Kidney (tissue), 14 donors: ENCODE data around the gene TRAPPC6A. TPM values are rescaled to one million over a fixed set of nuclear protein-coding genes. Genes with fewer than 3 reads are reported as not detected.
A peak's percentile ranks its signal among the peaks of the same experiment; 100 is the strongest.

ENCODE experiments used
- DNase-seq, 5 donors: peaks; one replicate each; pipeline ENCODE4 v3.0.0-alpha.2; 2013 to 2020
- FAIRE-seq: peaks from 2 replicates; lab custom pipeline; 2012; peaks lifted over from hg19 to GRCh38; lab: Jason Lieb, UNC
- H3K27ac ChIP-seq, 2 donors: one replicate each; pipeline ENCODE4 v1.7.0; 2013; ENCODE audit warnings: low read depth in 2 of 2, low read length in 2 of 2, inconsistent platforms in 1 of 2
- H3K27me3 ChIP-seq: one replicate; pipeline ENCODE4 v1.7.1; 2013; ENCODE audit warnings: low read length, inconsistent platforms; ENCODE audit not compliant: control insufficient read depth, insufficient read depth
- H3K36me3 ChIP-seq, 3 donors: one replicate each; pipeline versions ENCODE4 v1.7.0 to v1.7.1; 2013; ENCODE audit warnings: low read length in 3 of 3, control low read depth in 1 of 3, inconsistent platforms in 1 of 3; ENCODE audit not compliant: insufficient read depth in 3 of 3, control insufficient read depth in 2 of 3
- H3K4me1 ChIP-seq, 3 donors: one replicate each; pipeline versions ENCODE4 v1.7.0 to v1.7.1; 2013; ENCODE audit warnings: low read length in 3 of 3, inconsistent platforms in 1 of 3, low read depth in 1 of 3; ENCODE audit not compliant: control insufficient read depth in 2 of 3, insufficient read depth in 2 of 3
- H3K4me3 ChIP-seq, 3 donors: one replicate each; pipeline versions ENCODE4 v1.7.0 to v1.8.1; 2013; ENCODE audit warnings: low read length in 3 of 3, control low read depth in 1 of 3, inconsistent platforms in 1 of 3
- H3K9ac ChIP-seq, 3 donors: one replicate each; pipeline versions ENCODE4 v1.7.0 to v1.7.1; 2013; ENCODE audit warnings: low read length in 3 of 3, control low read depth in 1 of 3, inconsistent platforms in 1 of 3
- H3K9me3 ChIP-seq, 3 donors: one replicate each; pipeline versions ENCODE4 v1.7.0 to v1.7.1; 2013; ENCODE audit warnings: low read length in 3 of 3, control low read depth in 1 of 3, inconsistent platforms in 1 of 3; ENCODE audit not compliant: control insufficient read depth in 2 of 3, insufficient read depth in 1 of 3
- CTCF ChIP-seq: IDR thresholded peaks from 3 replicates; pipeline ENCODE4 v1.5.1; 2012; ENCODE audit warnings: mild to moderate bottlenecking, moderate library complexity, borderline replicate concordance; ENCODE audit not compliant: insufficient read depth; ENCODE audit errors: extremely low read depth
- intact Hi-C: fragments of 100-400 bp; cut with DNase I; formaldehyde crosslinking; loops from one replicate; pipeline ENCODE4 v1.11.1; 2022
- polyA plus RNA-seq: library from polyadenylated mRNA; stranded (reverse); fragments of 350-450 nt; fragmentation: Illumina TruSeq; extraction: RNeasy Lipid Tissue Mini Kit (QIAGEN cat#74804); gene quantifications from one replicate; pipeline ENCODE4 v1.2.3, GENCODE V29; 2014; ENCODE audit warnings: low read depth, low replicate concordance; ENCODE audit not compliant: insufficient read depth
- total RNA-seq: library from RNA; stranded (reverse); fragmentation: NEBNext Ultra II Directional; extraction: Animal tissue kit (Norgen Biotek cat#: 25700); gene quantifications from one replicate; pipeline ENCODE4 v1.2.1, GENCODE V29; 2021
- donor health status: control.
- donor health status: control.
- donor health status: control.
- donor health status: control.
- donor health status: control.
- donor health status: DM: yes; HTN: yes; CAD: no.
- donor health status: Normal renal cell carcinoma (clear cell type).

TRAPPC6A gene
- total and polyA plus RNA-seq, 2 donors from 2014 or later: 37.2 to 123 TPM

- H3K27ac ChIP-seq: no peak overlapping the region
- no peak overlapping the region for H3K9ac ChIP-seq
- H3K36me3 ChIP-seq: no peaks in the 10 kb centered on the region
- FAIRE-seq (no peak), DNase-seq (peak in 1 of 5 donors; percentile 61)
- TF ChIP-seq CTCF: no peak
- peaks cover 0 to 3% (median 0%) of the 10 kb centered on the region in 3 donors for H3K4me1 ChIP-seq
- peaks cover 7% of the 10 kb centered on the region for H3K27me3 ChIP-seq
- no peaks in the 10 kb centered on the region for H3K9me3 ChIP-seq
- intact Hi-C loops: no loop called here
- no peak overlapping the region for H3K4me3 ChIP-seq
Observed at GRCh38 chr19:45158503-45159209, 19.4 kb downstream of the TRAPPC6A start.

GRCh38 chr19:45156751-45157150, 21.3 kb downstream of the TRAPPC6A start:
- no peak overlapping the region for H3K27ac ChIP-seq
- H3K36me3 ChIP-seq: no peaks in the 10 kb centered on the region
- intact Hi-C loops: no loop called here
- no peaks in the 10 kb centered on the region for H3K9me3 ChIP-seq
- no peak for FAIRE-seq
- peaks cover 0 to 20% (median 0%) of the 10 kb centered on the region in 3 donors for H3K4me1 ChIP-seq
- DNase-seq: no peak
- TF ChIP-seq CTCF: no peak
- no peak overlapping the region for H3K4me3 ChIP-seq
- H3K27me3 ChIP-seq: peaks cover 12% of the 10 kb centered on the region
- H3K9ac ChIP-seq: no peak overlapping the region

- no peak overlapping the region for H3K4me3 ChIP-seq
- no peak overlapping the region for H3K9ac ChIP-seq
- no peaks in the 10 kb centered on the region for H3K9me3 ChIP-seq
- intact Hi-C loops: no loop called here
- TF ChIP-seq CTCF: no peak
- H3K27me3 ChIP-seq: peaks cover 12% of the 10 kb centered on the region
- FAIRE-seq (no peak), DNase-seq (no peak)
- H3K36me3 ChIP-seq: no peaks in the 10 kb centered on the region
- H3K27ac ChIP-seq: no peak overlapping the region
- H3K4me1 ChIP-seq: peaks cover 0 to 20% (median 0%) of the 10 kb centered on the region in 3 donors
Observed at GRCh38 chr19:45156011-45156630, 21.9 kb downstream of the TRAPPC6A start.
